Raji (cell line): Measurements from ENCODE around the gene ADD2.

ENCODE experiments used
- POLR2A ChIP-seq: IDR thresholded peaks from 2 replicates; pipeline ENCODE4 v1.6.1; 2011; ENCODE audit warnings: low read depth, low read length, control low read depth; ENCODE audit not compliant: insufficient read depth

Gene ADD2

GRCh38 chr2:70684846-70685622, 83.0 kb downstream of the ADD2 start:
- no peak for TF ChIP-seq POLR2A

GRCh38 chr2:70683455-70683854, 84.5 kb downstream of the ADD2 start:
- TF ChIP-seq POLR2A, result no peak

DNA sequence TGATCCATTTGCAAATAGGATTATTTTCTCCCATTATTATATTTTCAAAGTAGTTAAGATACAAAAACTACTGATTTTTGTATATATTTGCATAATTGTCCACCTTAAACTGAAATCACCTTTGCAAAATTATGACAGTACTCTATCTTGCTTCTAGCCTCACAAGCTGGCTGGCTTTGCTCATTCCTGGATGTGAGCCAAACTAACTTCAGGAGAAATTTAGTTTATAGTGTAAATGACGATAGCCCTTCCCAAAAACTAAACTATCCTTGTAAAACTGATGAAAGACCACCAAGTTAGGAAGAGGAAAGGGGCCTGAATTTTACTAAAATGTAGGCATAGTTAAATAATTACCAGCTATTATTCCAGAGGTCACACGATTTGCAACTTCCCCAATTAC, 87.3 kb downstream of the ADD2 start:
- no peak for TF ChIP-seq POLR2A

GRCh38 chr2:70679259-70679658, 88.7 kb downstream of the ADD2 start:
- no peak for TF ChIP-seq POLR2A

GRCh38 chr2:70678576-70679143, 89.3 kb downstream of the ADD2 start:
- TF ChIP-seq POLR2A, result no peak

GRCh38 chr2:70676301-70677035, 91.5 kb downstream of the ADD2 start:
- no peak for TF ChIP-seq POLR2A

DNA sequence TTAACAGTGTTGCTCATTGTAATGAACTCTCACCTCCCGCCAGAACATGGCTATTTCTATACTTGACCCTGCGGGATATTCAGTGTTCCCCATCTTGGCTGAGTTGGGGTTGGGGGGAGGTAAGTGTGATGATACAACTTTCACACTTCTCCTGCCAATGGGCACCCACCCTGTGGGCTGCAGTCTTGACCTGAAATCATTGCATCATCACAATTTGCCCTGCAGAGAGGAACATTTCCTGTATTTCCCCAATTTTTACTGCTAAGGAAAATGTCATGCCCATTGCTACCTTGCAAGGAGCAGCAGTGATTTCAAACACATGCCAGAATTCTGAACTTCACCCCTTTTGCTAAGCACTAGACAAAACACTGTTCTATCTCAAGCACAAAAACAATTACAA, 92.1 kb downstream of the ADD2 start:
- no peak for TF ChIP-seq POLR2A

DNA sequence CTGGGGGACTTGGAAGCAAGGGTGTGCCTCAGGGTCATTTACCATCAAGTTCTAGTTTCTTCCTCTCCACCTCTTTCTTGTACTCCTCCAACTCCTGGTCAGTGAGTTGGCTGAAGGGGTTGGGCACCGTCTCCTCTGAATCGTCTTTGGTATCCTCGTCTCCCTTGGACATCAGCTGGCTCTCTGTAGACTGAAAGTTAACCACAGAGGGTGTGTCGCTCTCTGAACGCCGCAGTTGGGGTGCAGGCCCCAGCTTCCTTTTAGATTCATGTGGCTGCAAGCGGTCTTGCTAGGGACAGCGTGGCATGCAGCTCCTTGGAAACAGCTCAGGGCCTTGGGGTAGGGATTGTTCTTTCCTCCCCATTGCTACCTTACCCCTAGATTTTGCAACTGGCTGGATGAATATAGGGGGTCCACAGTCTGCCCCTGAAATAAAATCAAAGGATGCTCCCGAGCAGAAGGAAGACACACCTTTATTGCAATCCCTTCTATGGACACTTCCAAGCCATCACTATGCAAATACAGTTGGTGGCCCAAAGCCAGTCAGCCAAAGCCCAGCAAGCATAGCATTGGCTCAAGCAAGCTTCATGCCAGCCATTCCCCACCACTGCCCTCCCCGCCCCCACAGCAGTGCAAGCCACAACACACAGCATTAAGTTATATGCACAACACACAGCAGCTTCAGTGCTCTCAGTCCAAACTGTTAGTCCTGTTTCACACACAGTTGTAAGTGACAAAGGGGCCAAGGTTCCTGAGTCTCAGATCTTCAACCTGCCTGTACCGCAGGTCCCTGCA, 93.2 kb downstream of the ADD2 start:
- TF ChIP-seq POLR2A, result no peak

DNA sequence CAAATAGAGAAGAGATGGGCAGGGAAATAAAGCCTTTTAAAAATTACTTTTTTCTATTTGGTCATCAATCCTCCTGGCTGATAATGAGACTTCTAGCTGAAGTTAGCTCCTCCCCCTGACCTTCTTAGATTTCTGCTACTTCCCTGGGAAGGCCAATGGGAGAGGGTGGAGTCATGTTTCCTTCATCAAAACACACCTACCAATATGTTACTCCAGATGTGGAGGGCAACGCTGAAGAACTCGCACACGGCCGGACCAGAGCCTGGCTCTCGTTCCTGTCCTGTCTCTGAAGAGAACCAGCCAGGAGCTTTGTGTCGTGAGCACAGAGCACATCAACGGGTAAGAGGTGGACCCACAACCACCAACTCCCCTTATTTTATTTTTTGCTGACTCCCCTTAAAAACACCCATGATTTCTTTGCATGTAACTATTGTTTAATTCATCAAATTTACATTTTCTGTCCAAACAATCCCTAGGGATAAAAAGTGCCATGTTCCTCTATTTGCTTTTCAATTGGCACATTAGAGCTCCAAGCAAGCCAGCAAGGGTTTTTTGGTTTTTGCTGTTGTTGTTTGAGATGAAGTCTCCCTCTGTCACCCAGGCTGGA, 94.9 kb downstream of the ADD2 start:
- no peak for TF ChIP-seq POLR2A

- TF ChIP-seq POLR2A, result no peak
Measured at GRCh38 chr2:70671092-70671675, 96.8 kb downstream of the ADD2 start.

GRCh38 chr2:70670626-70671025, 97.4 kb downstream of the ADD2 start:
- TF ChIP-seq POLR2A, result no peak

- no peak for TF ChIP-seq POLR2A
Measured at GRCh38 chr2:70670202-70670601, 97.8 kb downstream of the ADD2 start.

DNA sequence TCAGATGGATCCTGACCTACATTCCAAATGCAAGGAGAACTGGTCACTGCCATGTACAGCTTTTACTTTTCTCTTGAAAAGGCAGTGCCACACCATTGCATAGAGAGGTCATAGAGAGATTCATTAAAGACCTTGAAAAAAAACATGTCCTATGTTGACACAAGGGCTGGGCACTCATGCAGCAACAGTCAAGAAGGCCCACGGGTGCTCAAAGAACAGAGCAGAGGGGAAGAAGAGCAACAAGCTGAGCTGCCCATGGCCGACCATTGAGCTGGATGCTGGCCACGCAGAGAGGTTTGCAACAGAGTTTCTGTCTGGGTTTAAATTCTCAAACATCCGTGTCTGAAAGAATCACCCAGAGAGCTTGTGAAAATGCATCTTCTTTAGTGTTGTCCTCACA, 99.1 kb downstream of the ADD2 start:
- no peak for TF ChIP-seq POLR2A

DNA sequence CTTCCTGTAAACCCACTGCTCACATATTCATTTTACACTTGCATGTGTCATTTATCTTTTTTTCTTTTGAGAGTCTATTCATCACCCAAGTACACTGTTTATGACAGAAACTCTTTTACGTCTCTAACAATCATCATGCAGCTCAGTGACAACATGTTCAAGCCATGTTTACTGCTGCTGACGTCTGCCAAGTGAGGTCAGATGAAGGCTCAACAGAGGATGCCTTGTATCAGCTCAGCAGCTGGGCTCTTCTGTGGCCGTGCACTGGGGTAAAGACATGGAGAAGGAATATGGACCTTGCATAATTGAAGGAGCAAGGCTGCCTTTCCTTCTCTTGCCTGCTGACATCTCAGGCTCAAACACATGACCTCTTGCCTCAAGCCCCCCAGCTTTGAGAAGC, 99.6 kb downstream of the ADD2 start:
- no peak for TF ChIP-seq POLR2A

GRCh38 chr2:70664525-70664924, 103.5 kb downstream of the ADD2 start:
- no peak for TF ChIP-seq POLR2A
